Measurements from ENCODE around the gene CHRNE. TPM values are rescaled to one million over a fixed set of nuclear protein-coding genes. Genes with fewer than 3 reads are reported as not detected.

CHRNE gene
- polyA plus RNA-seq, 1 donor from 2014 or later = 0.25 TPM

GRCh38 chr17:4881761-4882555 lies 20.9 kb downstream of the CHRNE start:
- Histone ChIP-seq H3K9me2 (ENCODE audit: insufficient read depth, low read length) (no peaks in the 10 kb centered on the region), H3K9me3 (ENCODE audit: low read length) (no peaks in the 10 kb centered on the region), H3K9ac (ENCODE audit: low read length) (no peak overlapping the region), H3K27ac (ENCODE audit: low read length) (no peak overlapping the region), H3K36me3 (ENCODE audit: insufficient read depth, low read length) (no peaks in the 10 kb centered on the region), H4K20me1 (ENCODE audit: insufficient read depth) (no peaks in the 10 kb centered on the region), H2AFZ (ENCODE audit: low read depth, low read length) (no peak overlapping the region), H3K4me2 (ENCODE audit: low read length) (no peak overlapping the region), H3K4me3 (ENCODE audit: low read length) (no peak overlapping the region), H3F3A (ENCODE audit: insufficient read depth, low read length, poor library complexity, severe bottlenecking) (no peaks in the 10 kb centered on the region), H3K79me2 (replicated peaks; ENCODE audit: insufficient read depth, low read length) (no peaks in the 10 kb centered on the region), H3K27me3 (ENCODE audit: insufficient read depth, low read depth, low read length) (no peaks in the 10 kb centered on the region)
- TF ChIP-seq REST (IDR thresholded peaks at IDR 0.05; ENCODE audit: borderline replicate concordance) (no peak), SMC3 (conservative IDR thresholded peaks at IDR 0.05; ENCODE audit: poor library complexity) (peak; percentile 71), CTCF (IDR thresholded peaks at IDR 0.05; ENCODE audit: poor library complexity, severe bottlenecking) (peak; percentile 70), RAD21 (conservative IDR thresholded peaks at IDR 0.05) (peak; percentile 69)

GRCh38 chr17:4880857-4881256 lies 22.0 kb downstream of the CHRNE start:
- Histone ChIP-seq H3K79me2 (replicated peaks; ENCODE audit: insufficient read depth, low read length) (no peaks in the 10 kb centered on the region), H4K20me1 (ENCODE audit: insufficient read depth) (no peaks in the 10 kb centered on the region), H3K4me2 (ENCODE audit: low read length) (no peak overlapping the region), H3K9me3 (ENCODE audit: low read length) (no peaks in the 10 kb centered on the region), H3K27ac (ENCODE audit: low read length) (no peak overlapping the region), H3F3A (ENCODE audit: insufficient read depth, low read length, poor library complexity, severe bottlenecking) (no peaks in the 10 kb centered on the region), H3K27me3 (ENCODE audit: insufficient read depth, low read depth, low read length) (no peaks in the 10 kb centered on the region), H3K9me2 (ENCODE audit: insufficient read depth, low read length) (no peaks in the 10 kb centered on the region), H3K9ac (ENCODE audit: low read length) (no peak overlapping the region), H2AFZ (ENCODE audit: low read depth, low read length) (no peak overlapping the region), H3K36me3 (ENCODE audit: insufficient read depth, low read length) (no peaks in the 10 kb centered on the region), H3K4me3 (ENCODE audit: low read length) (no peak overlapping the region)
- TF ChIP-seq REST (IDR thresholded peaks at IDR 0.05; ENCODE audit: borderline replicate concordance) (no peak), RAD21 (conservative IDR thresholded peaks at IDR 0.05) (no peak), SMC3 (conservative IDR thresholded peaks at IDR 0.05; ENCODE audit: poor library complexity) (no peak), CTCF (IDR thresholded peaks at IDR 0.05; ENCODE audit: poor library complexity, severe bottlenecking) (no peak), POLR2AphosphoS5 (IDR thresholded peaks at IDR 0.05) (no peak), EP300 (conservative IDR thresholded peaks at IDR 0.05; ENCODE audit: poor library complexity, severe bottlenecking) (no peak), TAF1 (IDR thresholded peaks at IDR 0.05; ENCODE audit: low read depth) (no peak), MXI1 (conservative IDR thresholded peaks at IDR 0.05; ENCODE audit: poor library complexity, severe bottlenecking) (no peak), EZH2 (IDR thresholded peaks at IDR 0.05; ENCODE audit: borderline replicate concordance, insufficient read depth, low read length, poor library complexity, severe bottlenecking) (no peak)

Data from neural cell (in vitro differentiated cells).